PFSK-1 (cell line): ENCODE data around the gene KCNQ4.

Source experiments
- FOXP2 ChIP-seq: optimal IDR thresholded peaks from 2 replicates; pipeline ENCODE3; 2011; ENCODE audit warnings: borderline replicate concordance, control low read depth, inconsistent platforms; ENCODE audit not compliant: insufficient read depth; ENCODE audit errors: extremely low read length, extremely low read depth
- POLR2AphosphoS5 ChIP-seq: IDR thresholded peaks from 2 replicates; pipeline ENCODE4 v1.6.1; 2012; ENCODE audit warnings: low read depth, mild to moderate bottlenecking, control low read depth, low read length, moderate library complexity
- REST ChIP-seq, 2 experiments: IDR thresholded peaks; 2 replicates each; pipeline versions ENCODE4 v1.6.1 to v1.8.0; 2011 to 2012; ENCODE audit warnings: low read depth in 2 of 2, low read length in 2 of 2, control low read depth in 1 of 2, inconsistent platforms in 1 of 2, mild to moderate bottlenecking in 1 of 2, moderate library complexity in 1 of 2; ENCODE audit not compliant: insufficient read depth in 1 of 2
- SIN3A ChIP-seq: IDR thresholded peaks from 2 replicates; pipeline ENCODE4 v1.6.1; 2012; ENCODE audit warnings: mild to moderate bottlenecking, low read length, moderate library complexity, borderline replicate concordance; ENCODE audit not compliant: insufficient read depth
- TAF1 ChIP-seq: IDR thresholded peaks from 2 replicates; pipeline ENCODE4 v1.6.1; 2012; ENCODE audit warnings: low read length, control low read depth, borderline replicate concordance; ENCODE audit not compliant: insufficient read depth

Gene KCNQ4

GRCh38 chr1:40808002-40808401, 24.4 kb downstream of the KCNQ4 start:
- no peak for TF ChIP-seq SIN3A
- TF ChIP-seq POLR2AphosphoS5 = no peak
- TF ChIP-seq FOXP2 = no peak
- TF ChIP-seq REST (IDR thresholded peaks at IDR 0.05; ENCODE audit: insufficient read depth in 1 of 2, low read depth in 2 of 2, low read length in 2 of 2) = no peak
- no peak for TF ChIP-seq TAF1

- TF ChIP-seq TAF1 (no peak), SIN3A (no peak), REST (IDR thresholded peaks at IDR 0.05; ENCODE audit: insufficient read depth in 1 of 2, low read depth in 2 of 2, low read length in 2 of 2) (no peak), POLR2AphosphoS5 (no peak), FOXP2 (no peak)
Observed at GRCh38 chr1:40808444-40808843, 24.9 kb downstream of the KCNQ4 start.

- TF ChIP-seq REST (IDR thresholded peaks at IDR 0.05; ENCODE audit: insufficient read depth in 1 of 2, low read depth in 2 of 2, low read length in 2 of 2) (no peak), POLR2AphosphoS5 (no peak), SIN3A (no peak), TAF1 (no peak), FOXP2 (no peak)
Observed at GRCh38 chr1:40808909-40809308, 25.3 kb downstream of the KCNQ4 start.

- TF ChIP-seq REST (IDR thresholded peaks at IDR 0.05; ENCODE audit: insufficient read depth in 1 of 2, low read depth in 2 of 2, low read length in 2 of 2) (no peak), FOXP2 (no peak), SIN3A (no peak), POLR2AphosphoS5 (no peak), TAF1 (no peak)
Observed at GRCh38 chr1:40810927-40811326, 27.3 kb downstream of the KCNQ4 start.

- no peak for TF ChIP-seq POLR2AphosphoS5
- no peak for TF ChIP-seq SIN3A
- TF ChIP-seq REST (IDR thresholded peaks at IDR 0.05; ENCODE audit: insufficient read depth in 1 of 2, low read depth in 2 of 2, low read length in 2 of 2) = no peak
- TF ChIP-seq TAF1 = no peak
- TF ChIP-seq FOXP2 = no peak
Observed at GRCh38 chr1:40815420-40815819, 31.8 kb downstream of the KCNQ4 start.
